SK-N-SH treated with all-trans-retinoic acid at 6 μM for 48 hours (cell line): ENCODE data around the gene COL28A1.

Experiments used
- BACH2 ChIP-seq: fragments of 250-450 bp; sonication (Bioruptor Pico); IDR thresholded peaks from 2 replicates; pipeline ENCODE4 v1.9.0; 2021; ENCODE audit warnings: mild to moderate bottlenecking, borderline replicate concordance
- CSDC2 ChIP-seq: fragments of 250-450 bp; sonication (Bioruptor Pico); IDR thresholded peaks from 2 replicates; pipeline ENCODE4 v1.5.0; 2020; ENCODE audit warnings: mild to moderate bottlenecking, moderate library complexity
- ESRRG ChIP-seq: fragments of 250-450 bp; sonication (Bioruptor Pico); IDR thresholded peaks from 2 replicates; pipeline ENCODE4 v1.6.1; 2021; ENCODE audit warnings: mild to moderate bottlenecking
- GLIS3 ChIP-seq: fragments of 250-450 bp; sonication (Bioruptor Pico); IDR thresholded peaks from 2 replicates; pipeline ENCODE4 v1.5.0; 2020; ENCODE audit warnings: mild to moderate bottlenecking, moderate library complexity
- OSR1 ChIP-seq: fragments of 250-450 bp; sonication (Bioruptor Pico); IDR thresholded peaks from 2 replicates; pipeline ENCODE4 v1.8.0; 2022; ENCODE audit warnings: moderate library complexity, mild to moderate bottlenecking, inconsistent platforms
- PATZ1 ChIP-seq: fragments of 250-450 bp; sonication (Bioruptor Pico); IDR thresholded peaks from 2 replicates; pipeline ENCODE4 v1.8.0; 2020; ENCODE audit warnings: mild to moderate bottlenecking, moderate library complexity, borderline replicate concordance
- TOX ChIP-seq: fragments of 250-450 bp; sonication (Bioruptor Pico); IDR thresholded peaks from 2 replicates; pipeline ENCODE4 v1.8.0; 2021; ENCODE audit warnings: mild to moderate bottlenecking, moderate library complexity, borderline replicate concordance
- ZFP3 ChIP-seq: fragments of 250-450 bp; sonication (Bioruptor Pico); IDR thresholded peaks from 2 replicates; pipeline ENCODE4 v1.5.0; 2020; ENCODE audit warnings: mild to moderate bottlenecking, moderate library complexity
- ZNF565 ChIP-seq: fragments of 450-650 bp; formaldehyde crosslinking; conservative IDR thresholded peaks from 2 replicates; pipeline ENCODE4 v1.5.0; 2020; ENCODE audit warnings: low read depth, mild to moderate bottlenecking, moderate library complexity
- ZNF70 ChIP-seq: fragments of 450-650 bp; formaldehyde crosslinking; IDR thresholded peaks from 2 replicates; pipeline ENCODE4 v1.5.0; 2020; ENCODE audit warnings: mild to moderate bottlenecking, moderate library complexity
- TF ChIP-seq, protein P1 (sequence below): fragments of 250-450 bp; sonication (Bioruptor Pico); IDR thresholded peaks from 2 replicates; pipeline ENCODE4 v1.5.1; 2021; ENCODE audit warnings: mild to moderate bottlenecking, moderate library complexity
- TF ChIP-seq, protein P2 (sequence below): fragments of 250-450 bp; sonication (Bioruptor Pico); IDR thresholded peaks from 2 replicates; pipeline ENCODE4 v1.5.0; 2020; ENCODE audit warnings: mild to moderate bottlenecking, moderate library complexity

DNA sequence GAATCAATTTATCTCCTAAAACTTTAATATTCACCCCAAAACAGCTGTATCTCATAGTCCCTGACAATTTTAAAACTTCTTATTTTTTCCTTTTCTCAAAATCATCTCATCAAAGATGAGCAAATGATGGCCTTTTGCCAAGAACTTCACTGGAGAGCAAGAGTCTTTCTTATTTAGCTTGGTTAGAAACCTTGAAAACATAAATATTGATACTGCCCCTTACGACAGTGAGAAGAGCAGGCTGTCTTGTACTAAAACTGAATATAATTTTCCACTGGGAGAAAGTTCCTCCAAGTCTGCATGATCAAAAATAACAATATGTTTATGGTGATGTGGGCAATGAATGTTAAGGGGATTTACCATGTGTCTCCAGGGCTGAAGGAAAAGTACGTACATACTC lies 109.0 kb downstream of the COL28A1 start:
- TF ChIP-seq OSR1 (CRISPR knock-in tag) (no peak), GLIS3 (no peak), ZNF565 (CRISPR knock-in tag) (no peak), PATZ1 (no peak), ESRRG (CRISPR knock-in tag) (no peak), CSDC2 (CRISPR knock-in tag) (no peak), BACH2 (CRISPR knock-in tag) (no peak), ZFP3 (CRISPR knock-in tag) (no peak), ZNF70 (CRISPR knock-in tag) (no peak), TOX (CRISPR knock-in tag) (no peak)
- TF ChIP-seq, protein P1, sequence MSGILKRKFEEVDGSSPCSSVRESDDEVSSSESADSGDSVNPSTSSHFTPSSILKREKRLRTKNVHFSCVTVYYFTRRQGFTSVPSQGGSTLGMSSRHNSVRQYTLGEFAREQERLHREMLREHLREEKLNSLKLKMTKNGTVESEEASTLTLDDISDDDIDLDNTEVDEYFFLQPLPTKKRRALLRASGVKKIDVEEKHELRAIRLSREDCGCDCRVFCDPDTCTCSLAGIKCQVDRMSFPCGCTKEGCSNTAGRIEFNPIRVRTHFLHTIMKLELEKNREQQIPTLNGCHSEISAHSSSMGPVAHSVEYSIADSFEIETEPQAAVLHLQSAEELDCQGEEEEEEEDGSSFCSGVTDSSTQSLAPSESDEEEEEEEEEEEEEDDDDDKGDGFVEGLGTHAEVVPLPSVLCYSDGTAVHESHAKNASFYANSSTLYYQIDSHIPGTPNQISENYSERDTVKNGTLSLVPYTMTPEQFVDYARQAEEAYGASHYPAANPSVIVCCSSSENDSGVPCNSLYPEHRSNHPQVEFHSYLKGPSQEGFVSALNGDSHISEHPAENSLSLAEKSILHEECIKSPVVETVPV (CRISPR knock-in tag), result no peak
- TF ChIP-seq, protein P2, sequence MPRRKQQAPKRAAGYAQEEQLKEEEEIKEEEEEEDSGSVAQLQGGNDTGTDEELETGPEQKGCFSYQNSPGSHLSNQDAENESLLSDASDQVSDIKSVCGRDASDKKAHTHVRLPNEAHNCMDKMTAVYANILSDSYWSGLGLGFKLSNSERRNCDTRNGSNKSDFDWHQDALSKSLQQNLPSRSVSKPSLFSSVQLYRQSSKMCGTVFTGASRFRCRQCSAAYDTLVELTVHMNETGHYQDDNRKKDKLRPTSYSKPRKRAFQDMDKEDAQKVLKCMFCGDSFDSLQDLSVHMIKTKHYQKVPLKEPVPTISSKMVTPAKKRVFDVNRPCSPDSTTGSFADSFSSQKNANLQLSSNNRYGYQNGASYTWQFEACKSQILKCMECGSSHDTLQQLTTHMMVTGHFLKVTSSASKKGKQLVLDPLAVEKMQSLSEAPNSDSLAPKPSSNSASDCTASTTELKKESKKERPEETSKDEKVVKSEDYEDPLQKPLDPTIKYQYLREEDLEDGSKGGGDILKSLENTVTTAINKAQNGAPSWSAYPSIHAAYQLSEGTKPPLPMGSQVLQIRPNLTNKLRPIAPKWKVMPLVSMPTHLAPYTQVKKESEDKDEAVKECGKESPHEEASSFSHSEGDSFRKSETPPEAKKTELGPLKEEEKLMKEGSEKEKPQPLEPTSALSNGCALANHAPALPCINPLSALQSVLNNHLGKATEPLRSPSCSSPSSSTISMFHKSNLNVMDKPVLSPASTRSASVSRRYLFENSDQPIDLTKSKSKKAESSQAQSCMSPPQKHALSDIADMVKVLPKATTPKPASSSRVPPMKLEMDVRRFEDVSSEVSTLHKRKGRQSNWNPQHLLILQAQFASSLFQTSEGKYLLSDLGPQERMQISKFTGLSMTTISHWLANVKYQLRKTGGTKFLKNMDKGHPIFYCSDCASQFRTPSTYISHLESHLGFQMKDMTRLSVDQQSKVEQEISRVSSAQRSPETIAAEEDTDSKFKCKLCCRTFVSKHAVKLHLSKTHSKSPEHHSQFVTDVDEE, result no peak
